Measurements from ENCODE around the gene SCP2.

Gene SCP2

GRCh38 chr1:52916241-52916975 is 10.7 kb upstream of the SCP2 start:
- no peak for TF ChIP-seq CTCF (IDR thresholded peaks at IDR 0.05; ENCODE audit: insufficient read depth, low read depth, low read length, missing control alignments)

GRCh38 chr1:52917156-52917555 is 9.9 kb upstream of the SCP2 start:
- DNase-seq (ENCODE audit: low read depth), result no peak
- H3K4me3 ChIP-seq (ENCODE audit: low read depth, low read length), result no peak overlapping the region
- TF ChIP-seq CTCF (IDR thresholded peaks at IDR 0.05; ENCODE audit: insufficient read depth, low read depth, low read length, missing control alignments), result no peak

More at GRCh38 chr1:52916241-52916975, 10.7 kb upstream of the SCP2 start:
- DNase-seq (ENCODE audit: low read depth), result no peak
- H3K4me3 ChIP-seq (ENCODE audit: low read depth, low read length), result no peak overlapping the region

GRCh38 chr1:52917581-52917980 is 9.5 kb upstream of the SCP2 start:
- no peak for TF ChIP-seq CTCF (IDR thresholded peaks at IDR 0.05; ENCODE audit: insufficient read depth, low read depth, low read length, missing control alignments)
- no peak for DNase-seq (ENCODE audit: low read depth)
- no peak overlapping the region for H3K4me3 ChIP-seq (ENCODE audit: low read depth, low read length)

GRCh38 chr1:52918201-52918600 is 8.9 kb upstream of the SCP2 start:
- no peak overlapping the region for H3K4me3 ChIP-seq (ENCODE audit: low read depth, low read length)
- TF ChIP-seq CTCF (IDR thresholded peaks at IDR 0.05; ENCODE audit: insufficient read depth, low read depth, low read length, missing control alignments), result no peak
- no peak for DNase-seq (ENCODE audit: low read depth)

GRCh38 chr1:52919051-52919722 is 7.9 kb upstream of the SCP2 start:
- no peak for DNase-seq (ENCODE audit: low read depth)
- no peak for TF ChIP-seq CTCF (IDR thresholded peaks at IDR 0.05; ENCODE audit: insufficient read depth, low read depth, low read length, missing control alignments)
- no peak overlapping the region for H3K4me3 ChIP-seq (ENCODE audit: low read depth, low read length)

- no peak for TF ChIP-seq CTCF (IDR thresholded peaks at IDR 0.05; ENCODE audit: insufficient read depth, low read depth, low read length, missing control alignments)
- no peak for DNase-seq (ENCODE audit: low read depth)
- no peak overlapping the region for H3K4me3 ChIP-seq (ENCODE audit: low read depth, low read length)
These were observed 7.2 kb upstream of the SCP2 start for GRCh38 chr1:52919723-52920483.

All from GM12865 (cell line).